NCI-H1048 (cell line): Measurements from ENCODE around the gene RASGRP1.

Source experiments
- DNase-seq: peaks from one replicate; lab custom pipeline; 2025; lab: John Stamatoyannopoulos, UW

The RASGRP1 gene

GRCh38 chr15:38535491-38536200 lies 29.0 kb downstream of the RASGRP1 start:
- DNase-seq, result no peak

- DNase-seq, result no peak
Measured at GRCh38 chr15:38534691-38535090, 29.9 kb downstream of the RASGRP1 start.

- no peak for DNase-seq
Measured at GRCh38 chr15:38533926-38534325, 30.7 kb downstream of the RASGRP1 start.

- DNase-seq, result no peak
Measured at GRCh38 chr15:38533416-38533915, 31.1 kb downstream of the RASGRP1 start.

GRCh38 chr15:38532728-38533127 lies 31.9 kb downstream of the RASGRP1 start:
- no peak for DNase-seq

- no peak for DNase-seq
Measured at GRCh38 chr15:38531509-38531908, 33.1 kb downstream of the RASGRP1 start.

- DNase-seq, result no peak
Measured at GRCh38 chr15:38530113-38530512, 34.5 kb downstream of the RASGRP1 start.

GRCh38 chr15:38528294-38528693 lies 36.3 kb downstream of the RASGRP1 start:
- DNase-seq, result no peak

- DNase-seq, result no peak
Measured at GRCh38 chr15:38526158-38526557, 38.5 kb downstream of the RASGRP1 start.

- no peak for DNase-seq
Measured at GRCh38 chr15:38525489-38525888, 39.1 kb downstream of the RASGRP1 start.

- DNase-seq, result no peak
Measured at GRCh38 chr15:38524156-38524555, 40.5 kb downstream of the RASGRP1 start.

- DNase-seq, result no peak
Measured at GRCh38 chr15:38522922-38523321, 41.7 kb downstream of the RASGRP1 start.

- no peak for DNase-seq
Measured at GRCh38 chr15:38521316-38521715, 43.3 kb downstream of the RASGRP1 start.

- DNase-seq, result no peak
Measured at GRCh38 chr15:38520035-38520434, 44.6 kb downstream of the RASGRP1 start.

- no peak for DNase-seq
Measured at GRCh38 chr15:38518084-38518483, 46.5 kb downstream of the RASGRP1 start.

GRCh38 chr15:38517312-38517975 lies 47.2 kb downstream of the RASGRP1 start:
- DNase-seq, result no peak

GRCh38 chr15:38516626-38517025 lies 48.0 kb downstream of the RASGRP1 start:
- no peak for DNase-seq

- no peak for DNase-seq
Measured at GRCh38 chr15:38514601-38515000, 50.0 kb downstream of the RASGRP1 start.

- DNase-seq, result no peak
Measured at GRCh38 chr15:38512901-38513300, 51.7 kb downstream of the RASGRP1 start.

GRCh38 chr15:38509152-38509551 lies 55.5 kb downstream of the RASGRP1 start:
- DNase-seq, result no peak

- no peak for DNase-seq
Measured at GRCh38 chr15:38508647-38509046, 56.0 kb downstream of the RASGRP1 start.

- DNase-seq, result no peak
Measured at GRCh38 chr15:38507570-38507969, 57.0 kb downstream of the RASGRP1 start.

- DNase-seq, result no peak
Measured at GRCh38 chr15:38506997-38507396, 57.6 kb downstream of the RASGRP1 start.
